Measurements from ENCODE around the gene PRR11.

PRR11 gene

GRCh38 chr17:59111539-59111938 is 44.0 kb upstream of the PRR11 start:
- Histone ChIP-seq H4K20me1 (ENCODE audit: insufficient read depth, low read length) (peaks cover 15% of the 10 kb centered on the region; the same call in 1 of the 2 replicates), H3K9ac (ENCODE audit: low read depth, low read length) (no peak overlapping the region), H3K4me3 (ENCODE audit: low read depth in 1 of 2, low read length in 2 of 2) (no peak overlapping the region), H3K27ac (ENCODE audit: low read length) (no peak overlapping the region), H3K27me3 (ENCODE audit: insufficient read depth, low read length, poor library complexity) (no peaks in the 10 kb centered on the region), H3K36me3 (ENCODE audit: insufficient read depth, low read length) (peaks cover 47% of the 10 kb centered on the region), H3K79me2 (ENCODE audit: insufficient read depth, low read length) (peaks cover 91% of the 10 kb centered on the region), H3K4me2 (ENCODE audit: insufficient read depth, low read length) (no peak overlapping the region), H3K4me1 (ENCODE audit: insufficient read depth, low read length) (peaks cover 47% of the 10 kb centered on the region), H2AFZ (ENCODE audit: low read depth, low read length) (no peak overlapping the region), H3K9me3 (ENCODE audit: insufficient read depth, low read length, severe bottlenecking) (no peaks in the 10 kb centered on the region)
- no peak for ATAC-seq (ENCODE audit: insufficient read depth, low read depth)
- no peak for DNase-seq
- no peak for TF ChIP-seq EZH2 (IDR thresholded peaks at IDR 0.05; ENCODE audit: borderline replicate concordance, low read depth, low read length, severe bottlenecking)
- TF ChIP-seq, protein P1, sequence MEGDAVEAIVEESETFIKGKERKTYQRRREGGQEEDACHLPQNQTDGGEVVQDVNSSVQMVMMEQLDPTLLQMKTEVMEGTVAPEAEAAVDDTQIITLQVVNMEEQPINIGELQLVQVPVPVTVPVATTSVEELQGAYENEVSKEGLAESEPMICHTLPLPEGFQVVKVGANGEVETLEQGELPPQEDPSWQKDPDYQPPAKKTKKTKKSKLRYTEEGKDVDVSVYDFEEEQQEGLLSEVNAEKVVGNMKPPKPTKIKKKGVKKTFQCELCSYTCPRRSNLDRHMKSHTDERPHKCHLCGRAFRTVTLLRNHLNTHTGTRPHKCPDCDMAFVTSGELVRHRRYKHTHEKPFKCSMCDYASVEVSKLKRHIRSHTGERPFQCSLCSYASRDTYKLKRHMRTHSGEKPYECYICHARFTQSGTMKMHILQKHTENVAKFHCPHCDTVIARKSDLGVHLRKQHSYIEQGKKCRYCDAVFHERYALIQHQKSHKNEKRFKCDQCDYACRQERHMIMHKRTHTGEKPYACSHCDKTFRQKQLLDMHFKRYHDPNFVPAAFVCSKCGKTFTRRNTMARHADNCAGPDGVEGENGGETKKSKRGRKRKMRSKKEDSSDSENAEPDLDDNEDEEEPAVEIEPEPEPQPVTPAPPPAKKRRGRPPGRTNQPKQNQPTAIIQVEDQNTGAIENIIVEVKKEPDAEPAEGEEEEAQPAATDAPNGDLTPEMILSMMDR (IDR thresholded peaks at IDR 0.05; ENCODE audit: borderline replicate concordance, extremely low read depth, low read length, poor library complexity, severe bottlenecking) = no peak

- Histone ChIP-seq H3K27ac (ENCODE audit: low read length) (no peak overlapping the region), H3K9ac (ENCODE audit: low read depth, low read length) (no peak overlapping the region), H3K9me3 (ENCODE audit: insufficient read depth, low read length, severe bottlenecking) (no peaks in the 10 kb centered on the region), H3K4me3 (ENCODE audit: low read depth in 1 of 2, low read length in 2 of 2) (no peak overlapping the region), H3K27me3 (ENCODE audit: insufficient read depth, low read length, poor library complexity) (no peaks in the 10 kb centered on the region), H3K4me2 (ENCODE audit: insufficient read depth, low read length) (no peak overlapping the region), H3K79me2 (ENCODE audit: insufficient read depth, low read length) (peaks cover 97% of the 10 kb centered on the region), H2AFZ (ENCODE audit: low read depth, low read length) (no peak overlapping the region), H3K4me1 (ENCODE audit: insufficient read depth, low read length) (peaks cover 13% of the 10 kb centered on the region), H4K20me1 (ENCODE audit: insufficient read depth, low read length) (peaks cover 21% of the 10 kb centered on the region; the same call in 1 of the 2 replicates), H3K36me3 (ENCODE audit: insufficient read depth, low read length) (peaks cover 80% of the 10 kb centered on the region)
- no peak for DNase-seq
- no peak for ATAC-seq (ENCODE audit: insufficient read depth, low read depth)
- TF ChIP-seq, protein P1 (IDR thresholded peaks at IDR 0.05; ENCODE audit: borderline replicate concordance, extremely low read depth, low read length, poor library complexity, severe bottlenecking) = no peak
- TF ChIP-seq EZH2 (IDR thresholded peaks at IDR 0.05; ENCODE audit: borderline replicate concordance, low read depth, low read length, severe bottlenecking) = no peak
Observed at GRCh38 chr17:59115474-59115873, 40.1 kb upstream of the PRR11 start.

DNA sequence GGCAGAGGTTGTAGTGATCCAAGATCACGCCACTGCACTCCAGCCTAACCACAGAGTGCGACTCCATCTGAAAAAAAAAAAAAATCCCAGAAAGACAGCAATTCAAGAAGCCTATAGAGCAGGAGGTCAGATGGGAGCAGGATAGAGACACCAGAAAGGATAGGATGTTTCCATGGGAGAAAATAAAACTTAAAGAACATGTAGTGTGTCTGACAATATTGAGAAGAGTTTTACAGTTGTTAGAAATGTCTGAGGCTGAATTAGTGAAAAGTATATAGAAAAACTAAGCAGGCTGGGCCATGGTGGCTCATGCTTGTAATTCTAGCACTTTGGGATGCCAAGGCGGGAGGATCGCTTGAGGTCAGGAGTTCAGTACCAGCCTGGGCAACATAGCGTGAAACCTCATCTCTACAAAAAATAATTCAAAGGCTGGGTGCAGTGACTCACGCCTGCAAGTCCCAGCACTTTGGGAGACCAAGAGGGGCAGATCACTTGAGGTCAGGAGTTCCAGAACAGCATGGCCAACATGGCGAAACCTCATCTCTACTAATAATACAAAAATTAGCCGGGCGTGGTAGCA is 33.6 kb upstream of the PRR11 start:
- H3K27me3 ChIP-seq (ENCODE audit: insufficient read depth, low read length, poor library complexity) = no peaks in the 10 kb centered on the region
- TF ChIP-seq, protein P1 (IDR thresholded peaks at IDR 0.05; ENCODE audit: borderline replicate concordance, extremely low read depth, low read length, poor library complexity, severe bottlenecking) = no peak
- TF ChIP-seq EZH2 (IDR thresholded peaks at IDR 0.05; ENCODE audit: borderline replicate concordance, low read depth, low read length, severe bottlenecking) = no peak
- H3K4me1 ChIP-seq (ENCODE audit: insufficient read depth, low read length) = no peaks in the 10 kb centered on the region
- DNase-seq = no peak
- H3K36me3 ChIP-seq (ENCODE audit: insufficient read depth, low read length) = peaks cover 76% of the 10 kb centered on the region
- H4K20me1 ChIP-seq (ENCODE audit: insufficient read depth, low read length) = peaks cover 13% of the 10 kb centered on the region; the same call in 1 of the 2 replicates
- H3K9me3 ChIP-seq (ENCODE audit: insufficient read depth, low read length, severe bottlenecking) = no peaks in the 10 kb centered on the region
- no peak for ATAC-seq (ENCODE audit: insufficient read depth, low read depth)
- no peak overlapping the region for H2AFZ ChIP-seq (ENCODE audit: low read depth, low read length)
- no peak overlapping the region for H3K27ac ChIP-seq (ENCODE audit: low read length)
- peaks cover 90% of the 10 kb centered on the region for H3K79me2 ChIP-seq (ENCODE audit: insufficient read depth, low read length)
- no peak overlapping the region for H3K4me3 ChIP-seq (ENCODE audit: low read depth in 1 of 2, low read length in 2 of 2)
- H3K9ac ChIP-seq (ENCODE audit: low read depth, low read length) = no peak overlapping the region
- H3K4me2 ChIP-seq (ENCODE audit: insufficient read depth, low read length) = no peak overlapping the region

Data from DND-41 (cell line).